Hematopoietic multipotent progenitor cell treated with erythropoietin and hydrocortisone succinate and interleukin-3 and kit ligand, for 4 days (in vitro differentiated cells): ENCODE measurements around the gene GABBR2.
A peak's percentile ranks its signal among the peaks of the same experiment; 100 is the strongest.
"Not testable (repeated sequence)": the region's sequence is repeated elsewhere in the genome, so short reads cannot be mapped to it uniquely, and the experiment has no call there.

Experiments
- DNase-seq: peaks from one replicate; pipeline ENCODE4 v3.0.0-alpha.2; 2015

GABBR2 gene

GRCh38 chr9:98468567-98469239 is 240.0 kb downstream of the GABBR2 start:
- no peak for DNase-seq

- no peak for DNase-seq
Measured at GRCh38 chr9:98465799-98466198, 242.9 kb downstream of the GABBR2 start.

GRCh38 chr9:98464156-98464690 is 244.5 kb downstream of the GABBR2 start:
- DNase-seq, result not testable (repeated sequence)

- DNase-seq, result no peak
Measured at GRCh38 chr9:98462310-98462709, 246.4 kb downstream of the GABBR2 start.

GRCh38 chr9:98460704-98461103 is 248.0 kb downstream of the GABBR2 start:
- DNase-seq, result no peak

GRCh38 chr9:98457726-98458370 is 250.9 kb downstream of the GABBR2 start:
- no peak for DNase-seq

GRCh38 chr9:98456156-98456613 is 252.6 kb downstream of the GABBR2 start:
- DNase-seq, result no peak

GRCh38 chr9:98455256-98456155 is 253.2 kb downstream of the GABBR2 start:
- DNase-seq, result no peak

GRCh38 chr9:98453589-98454311 is 255.0 kb downstream of the GABBR2 start:
- DNase-seq, result no peak

GRCh38 chr9:98451576-98451975 is 257.2 kb downstream of the GABBR2 start:
- no peak for DNase-seq

GRCh38 chr9:98450496-98450895 is 258.2 kb downstream of the GABBR2 start:
- no peak for DNase-seq

- no peak for DNase-seq
Measured at GRCh38 chr9:98449871-98450270, 258.9 kb downstream of the GABBR2 start.

GRCh38 chr9:98445576-98445975 is 263.2 kb downstream of the GABBR2 start:
- no peak for DNase-seq

- no peak for DNase-seq
Measured at GRCh38 chr9:98444601-98445000, 264.1 kb downstream of the GABBR2 start.

GRCh38 chr9:98442541-98442940 is 266.2 kb downstream of the GABBR2 start:
- no peak for DNase-seq

GRCh38 chr9:98442114-98442513 is 266.6 kb downstream of the GABBR2 start:
- no peak for DNase-seq

GRCh38 chr9:98438666-98439065 is 270.1 kb downstream of the GABBR2 start:
- peak; percentile 8 for DNase-seq

GRCh38 chr9:98437458-98438034 is 271.2 kb downstream of the GABBR2 start:
- DNase-seq, result no peak

GRCh38 chr9:98432960-98433359 is 275.8 kb downstream of the GABBR2 start:
- DNase-seq, result no peak

GRCh38 chr9:98432134-98432533 is 276.6 kb downstream of the GABBR2 start:
- DNase-seq, result no peak

GRCh38 chr9:98430535-98431292 is 278.0 kb downstream of the GABBR2 start:
- DNase-seq, result no peak
